HCT116 (cell line): ENCODE measurements around the gene PCDHA10. TPM values are rescaled to one million over a fixed set of nuclear protein-coding genes. Genes with fewer than 3 reads are reported as not detected.

Source experiments
- ATAC-seq: fragments of 200-7000 bp; cut with Tn5 transposase; 2 replicates; pipeline ENCODE4 v1.9.1; 2020; ENCODE audit warnings: mild to moderate bottlenecking, moderate library complexity
- BruUV-seq: library from RNA; stranded (reverse); fragments of 400-500 nt; replicated peaks from 2 replicates; lab custom pipeline; 2021; lab: Mats Ljungman, UMichigan
- CTCF ChIA-PET: fragments of 300-600 bp; sonication (Branson Sonifier 250); formaldehyde crosslinking; loops from one replicate; lab custom pipeline; 2021; ENCODE audit warnings: antibody characterized with exemption; lab: Charles Lee
- POLR2A ChIA-PET: fragments of 300-600, 350-600 bp; sonication (Branson Sonifier 250); formaldehyde crosslinking; loops from one replicate; lab custom pipeline; 2021; ENCODE audit warnings: antibody characterized with exemption; lab: Charles Lee
- RAD21 ChIA-PET, 2 experiments: fragments of 300-600 bp; sonication (Branson Sonifier 250); formaldehyde crosslinking; loops; one replicate each; lab custom pipeline; 2023; ENCODE audit warnings: low total read pairs in 2 of 2; ENCODE audit not compliant: uncharacterized antibody in 2 of 2, unreplicated experiment in 2 of 2, low non-redundant PET in 1 of 2; lab: Charles Lee
- DNase-seq: peaks from one replicate; pipeline ENCODE4 v3.0.0-alpha.2; 2010; ENCODE audit warnings: low read depth, low spot score
- H2AFZ ChIP-seq: fragments of 200-600 bp; shearing (Covaris generic), sonication (generic); 2 replicates; pipeline ENCODE4 v1.6.1; 2017; ENCODE audit warnings: low read depth, mixed run types, mixed read lengths, antibody characterized with exemption, low read length; ENCODE audit not compliant: poor library complexity, severe bottlenecking
- H3K27ac ChIP-seq: 2 replicates; pipeline ENCODE4 v1.5.1; 2012; ENCODE audit warnings: low read depth, low read length
- H3K27me3 ChIP-seq: fragments of 200-600 bp; sonication (generic); 2 replicates; pipeline ENCODE4 v1.6.1; 2016; ENCODE audit warnings: mixed run types, low read length, mixed read lengths; ENCODE audit not compliant: insufficient read depth
- H3K36me3 ChIP-seq, 2 experiments: fragments of 200-500 bp in 1 of 2; fragments of 200-600 bp in 1 of 2; sonication (Bioruptor generic) in 1 of 2; sonication (generic) in 1 of 2; 2 replicates each; pipeline versions ENCODE4 v1.5.1 to v1.6.1; 2014 to 2016; ENCODE audit warnings: low read length in 2 of 2, inconsistent platforms in 1 of 2, mixed read lengths in 1 of 2, mixed run types in 1 of 2; ENCODE audit not compliant: insufficient read depth in 2 of 2, control insufficient read depth in 1 of 2
- H3K4me1 ChIP-seq, 2 experiments: fragments of 200-600 bp in 1 of 2; sonication (generic) in 1 of 2; 2 replicates each; pipeline versions ENCODE4 v1.5.1 to v1.6.1; 2012 to 2017; ENCODE audit warnings: low read length in 2 of 2, inconsistent platforms in 1 of 2, mild to moderate bottlenecking in 1 of 2, mixed read lengths in 1 of 2, mixed run types in 1 of 2, moderate library complexity in 1 of 2; ENCODE audit not compliant: insufficient read depth in 2 of 2, control insufficient read depth in 1 of 2
- H3K4me2 ChIP-seq: fragments of 200-600 bp; sonication (generic); 2 replicates; pipeline ENCODE4 v1.6.1; 2017; ENCODE audit warnings: mixed run types, low read length, mixed read lengths
- H3K4me3 ChIP-seq, 2 experiments: fragments of 200-600 bp in 1 of 2; sonication (generic) in 1 of 2; replicated peaks in 1 of 2; 2 replicates each; pipeline ENCODE4 v1.5.1; 2011 to 2016; ENCODE audit warnings: low read length in 2 of 2, control low read depth in 1 of 2, low read depth in 1 of 2, mild to moderate bottlenecking in 1 of 2, mixed read lengths in 1 of 2, mixed run types in 1 of 2
- H3K79me2 ChIP-seq: fragments of 200-600 bp; sonication (generic); 2 replicates; pipeline ENCODE4 v1.6.1; 2017; ENCODE audit warnings: mild to moderate bottlenecking, mixed run types, low read length, moderate library complexity, mixed read lengths; ENCODE audit not compliant: insufficient read depth
- H3K9ac ChIP-seq: fragments of 200-600 bp; sonication (generic); 2 replicates; pipeline ENCODE4 v1.6.1; 2016; ENCODE audit warnings: low read length, mixed read lengths
- H3K9me2 ChIP-seq: fragments of 200-600 bp; sonication (generic), shearing (Covaris generic); 2 replicates; pipeline ENCODE4 v1.6.1; 2017; ENCODE audit warnings: mixed run types, mild to moderate bottlenecking, moderate library complexity; ENCODE audit not compliant: insufficient read depth
- H3K9me3 ChIP-seq, 2 experiments: fragments of 200-500 bp in 1 of 2; fragments of 200-600 bp in 1 of 2; sonication (Bioruptor generic) in 1 of 2; sonication (generic) in 1 of 2; 2 replicates each; pipeline ENCODE4 v1.6.1; 2014 to 2017; ENCODE audit warnings: low read length in 2 of 2, mixed read lengths in 2 of 2, inconsistent platforms in 1 of 2, low read depth in 1 of 2, mild to moderate bottlenecking in 1 of 2, mixed run types in 1 of 2, moderate library complexity in 1 of 2; ENCODE audit not compliant: control insufficient read depth in 1 of 2, insufficient read depth in 1 of 2
- H4K20me1 ChIP-seq: fragments of 200-600 bp; sonication (generic), shearing (Covaris generic); 2 replicates; pipeline ENCODE4 v1.6.1; 2017; ENCODE audit warnings: mixed run types, mild to moderate bottlenecking, moderate library complexity; ENCODE audit not compliant: insufficient read depth
- CEBPB ChIP-seq: IDR thresholded peaks from 2 replicates; pipeline ENCODE4 v1.6.1; 2012; ENCODE audit warnings: low read depth
- EGR1 ChIP-seq: IDR thresholded peaks from 2 replicates; pipeline ENCODE4 v1.6.1; 2012; ENCODE audit warnings: low read depth
- ELF1 ChIP-seq: IDR thresholded peaks from 2 replicates; pipeline ENCODE4 v1.6.1; 2012; ENCODE audit warnings: low read depth, borderline replicate concordance
- POLR2A ChIP-seq: IDR thresholded peaks from 2 replicates; pipeline ENCODE4 v1.7.0; 2011; ENCODE audit warnings: borderline replicate concordance; ENCODE audit not compliant: insufficient read depth, insufficient read length; ENCODE audit errors: extremely low read depth
- POLR2AphosphoS5 ChIP-seq: IDR thresholded peaks from 2 replicates; pipeline ENCODE4 v1.6.1; 2011; ENCODE audit warnings: mild to moderate bottlenecking, low read depth, low read length, moderate library complexity
- YY1 ChIP-seq: IDR thresholded peaks from 2 replicates; pipeline ENCODE4 v1.6.1; 2011; ENCODE audit warnings: low read length, low read depth, moderate library complexity, mild to moderate bottlenecking; ENCODE audit not compliant: insufficient replicate concordance; ENCODE audit errors: extremely low read depth
- ZFX ChIP-seq: fragments of 450-650 bp; IDR thresholded peaks from 2 replicates; pipeline ENCODE4 v1.6.1; 2017
- ZNF274 ChIP-seq: fragments of 200-500 bp; sonication (Bioruptor generic); IDR thresholded peaks from 2 replicates; pipeline ENCODE4 v1.6.1; 2014; ENCODE audit warnings: mild to moderate bottlenecking, low read depth, low read length, inconsistent platforms
- intact Hi-C: fragments of 100-400 bp; cut with micrococcal nuclease; formaldehyde crosslinking; loops from 2 replicates; pipeline ENCODE4 v1.10.0; 2022
- total RNA-seq: library from RNA; stranded (reverse); gene quantifications from one replicate; pipeline ENCODE4 v1.2.1, GENCODE V29; 2021; ENCODE audit not compliant: unreplicated experiment
- TF ChIP-seq, protein P1 (sequence below): IDR thresholded peaks from 2 replicates; pipeline ENCODE4 v1.6.1; 2012; ENCODE audit warnings: low read depth
- TF ChIP-seq, protein P2 (sequence below): IDR thresholded peaks from 2 replicates; pipeline ENCODE4 v1.6.1; 2012
- TF ChIP-seq, protein P3 (sequence below), 3 experiments: fragments of 200-600 bp in 1 of 3; sonication (generic) in 1 of 3; IDR thresholded peaks in 2 of 3; conservative IDR thresholded peaks in 1 of 3; 2 replicates each; pipeline ENCODE4 v1.5.1; 2012 to 2017; ENCODE audit warnings: low read depth in 2 of 3, low read length in 2 of 3, antibody characterized with exemption in 1 of 3, borderline replicate concordance in 1 of 3, control low read depth in 1 of 3, mild to moderate bottlenecking in 1 of 3, mixed read lengths in 1 of 3, mixed run types in 1 of 3, moderate library complexity in 1 of 3; ENCODE audit not compliant: insufficient read depth in 1 of 3

Gene PCDHA10
- total RNA-seq, 1 experiment from 2014 or later: 0.05 TPM

DNA sequence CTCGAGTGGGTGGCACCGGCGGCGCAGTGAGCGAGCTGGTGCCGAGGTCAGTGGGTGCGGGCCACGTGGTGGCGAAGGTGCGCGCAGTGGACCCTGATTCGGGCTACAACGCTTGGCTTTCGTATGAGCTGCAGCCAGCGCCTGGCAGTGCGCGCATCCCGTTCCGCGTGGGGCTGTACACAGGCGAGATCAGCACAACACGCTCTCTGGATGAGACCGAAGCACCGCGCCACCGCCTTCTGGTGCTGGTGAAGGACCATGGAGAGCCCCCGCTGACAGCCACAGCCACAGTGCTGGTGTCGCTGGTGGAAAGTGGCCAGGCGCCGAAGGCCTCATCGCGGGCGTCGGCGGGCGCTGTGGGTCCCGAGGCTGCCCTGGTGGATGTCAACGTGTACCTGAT, 32.2 kb upstream of the PCDHA10 start:
- no peaks in the 10 kb centered on the region for H4K20me1 ChIP-seq
- H3K4me1 ChIP-seq: no peaks in the 10 kb centered on the region
- no peak for DNase-seq
- CTCF ChIA-PET: no interaction called here
- no peak overlapping the region for H3K4me2 ChIP-seq
- POLR2A ChIA-PET: no interaction called here
- H3K27me3 ChIP-seq: no peaks in the 10 kb centered on the region
- H3K4me3 ChIP-seq: no peak overlapping the region
- TF ChIP-seq, protein P1, sequence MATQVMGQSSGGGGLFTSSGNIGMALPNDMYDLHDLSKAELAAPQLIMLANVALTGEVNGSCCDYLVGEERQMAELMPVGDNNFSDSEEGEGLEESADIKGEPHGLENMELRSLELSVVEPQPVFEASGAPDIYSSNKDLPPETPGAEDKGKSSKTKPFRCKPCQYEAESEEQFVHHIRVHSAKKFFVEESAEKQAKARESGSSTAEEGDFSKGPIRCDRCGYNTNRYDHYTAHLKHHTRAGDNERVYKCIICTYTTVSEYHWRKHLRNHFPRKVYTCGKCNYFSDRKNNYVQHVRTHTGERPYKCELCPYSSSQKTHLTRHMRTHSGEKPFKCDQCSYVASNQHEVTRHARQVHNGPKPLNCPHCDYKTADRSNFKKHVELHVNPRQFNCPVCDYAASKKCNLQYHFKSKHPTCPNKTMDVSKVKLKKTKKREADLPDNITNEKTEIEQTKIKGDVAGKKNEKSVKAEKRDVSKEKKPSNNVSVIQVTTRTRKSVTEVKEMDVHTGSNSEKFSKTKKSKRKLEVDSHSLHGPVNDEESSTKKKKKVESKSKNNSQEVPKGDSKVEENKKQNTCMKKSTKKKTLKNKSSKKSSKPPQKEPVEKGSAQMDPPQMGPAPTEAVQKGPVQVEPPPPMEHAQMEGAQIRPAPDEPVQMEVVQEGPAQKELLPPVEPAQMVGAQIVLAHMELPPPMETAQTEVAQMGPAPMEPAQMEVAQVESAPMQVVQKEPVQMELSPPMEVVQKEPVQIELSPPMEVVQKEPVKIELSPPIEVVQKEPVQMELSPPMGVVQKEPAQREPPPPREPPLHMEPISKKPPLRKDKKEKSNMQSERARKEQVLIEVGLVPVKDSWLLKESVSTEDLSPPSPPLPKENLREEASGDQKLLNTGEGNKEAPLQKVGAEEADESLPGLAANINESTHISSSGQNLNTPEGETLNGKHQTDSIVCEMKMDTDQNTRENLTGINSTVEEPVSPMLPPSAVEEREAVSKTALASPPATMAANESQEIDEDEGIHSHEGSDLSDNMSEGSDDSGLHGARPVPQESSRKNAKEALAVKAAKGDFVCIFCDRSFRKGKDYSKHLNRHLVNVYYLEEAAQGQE: no peak
- TF ChIP-seq, protein P2, sequence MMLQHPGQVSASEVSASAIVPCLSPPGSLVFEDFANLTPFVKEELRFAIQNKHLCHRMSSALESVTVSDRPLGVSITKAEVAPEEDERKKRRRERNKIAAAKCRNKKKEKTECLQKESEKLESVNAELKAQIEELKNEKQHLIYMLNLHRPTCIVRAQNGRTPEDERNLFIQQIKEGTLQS: no peak
- TF ChIP-seq POLR2A: no peak
- TF ChIP-seq, protein P3, sequence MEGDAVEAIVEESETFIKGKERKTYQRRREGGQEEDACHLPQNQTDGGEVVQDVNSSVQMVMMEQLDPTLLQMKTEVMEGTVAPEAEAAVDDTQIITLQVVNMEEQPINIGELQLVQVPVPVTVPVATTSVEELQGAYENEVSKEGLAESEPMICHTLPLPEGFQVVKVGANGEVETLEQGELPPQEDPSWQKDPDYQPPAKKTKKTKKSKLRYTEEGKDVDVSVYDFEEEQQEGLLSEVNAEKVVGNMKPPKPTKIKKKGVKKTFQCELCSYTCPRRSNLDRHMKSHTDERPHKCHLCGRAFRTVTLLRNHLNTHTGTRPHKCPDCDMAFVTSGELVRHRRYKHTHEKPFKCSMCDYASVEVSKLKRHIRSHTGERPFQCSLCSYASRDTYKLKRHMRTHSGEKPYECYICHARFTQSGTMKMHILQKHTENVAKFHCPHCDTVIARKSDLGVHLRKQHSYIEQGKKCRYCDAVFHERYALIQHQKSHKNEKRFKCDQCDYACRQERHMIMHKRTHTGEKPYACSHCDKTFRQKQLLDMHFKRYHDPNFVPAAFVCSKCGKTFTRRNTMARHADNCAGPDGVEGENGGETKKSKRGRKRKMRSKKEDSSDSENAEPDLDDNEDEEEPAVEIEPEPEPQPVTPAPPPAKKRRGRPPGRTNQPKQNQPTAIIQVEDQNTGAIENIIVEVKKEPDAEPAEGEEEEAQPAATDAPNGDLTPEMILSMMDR (IDR thresholded peaks at IDR 0.05 in 2 of 3, conservative IDR thresholded peaks at IDR 0.05 in 1 of 3; ENCODE audit: borderline replicate concordance in 1 of 3, insufficient read depth in 1 of 3, low read depth in 2 of 3, low read length in 2 of 3): no peak
- TF ChIP-seq ELF1: no peak
- TF ChIP-seq ZFX: no peak
- no peak for TF ChIP-seq POLR2AphosphoS5
- TF ChIP-seq EGR1: no peak
- TF ChIP-seq YY1: no peak
- no peak for TF ChIP-seq ZNF274
- TF ChIP-seq CEBPB: no peak
- H3K27ac ChIP-seq: no peak overlapping the region
- ATAC-seq: no peak
- H3K9ac ChIP-seq: no peak overlapping the region
- no peaks in the 10 kb centered on the region; the same call in 1 of the 2 replicates for H3K9me2 ChIP-seq
- H3K9me3 ChIP-seq: no peaks in the 10 kb centered on the region
- no TSS peak for BruUV-seq
- intact Hi-C loops: no loop called here
- H3K79me2 ChIP-seq: no peaks in the 10 kb centered on the region
- H3K36me3 ChIP-seq: no peaks in the 10 kb centered on the region; a peak in 1 of 4 replicates
- RAD21 ChIA-PET: no interaction called here
- H2AFZ ChIP-seq: no peak overlapping the region
